Measurements from ENCODE around the gene PRKACA.

DNA sequence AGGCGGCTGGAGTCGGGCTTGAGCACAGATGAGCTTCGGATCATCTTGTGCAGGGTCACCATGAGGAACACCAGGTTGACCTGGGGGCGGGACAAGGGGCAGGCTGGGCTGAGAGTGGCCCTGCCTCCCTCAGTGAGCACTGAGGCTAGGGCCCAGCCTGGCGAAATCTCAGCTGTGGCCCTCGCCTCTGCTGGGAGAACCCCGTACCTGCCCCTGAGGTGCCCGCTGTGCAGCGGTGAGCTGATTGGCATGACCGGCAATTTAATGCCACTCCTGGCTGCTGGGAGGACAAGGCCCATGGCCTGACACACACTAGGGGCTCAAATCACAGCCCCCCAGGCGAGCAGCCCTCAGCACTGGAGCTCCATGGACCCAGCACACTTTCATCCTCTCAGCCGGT, 38.6 kb upstream of the PRKACA start:
- no peak for TF ChIP-seq SPI1 (IDR thresholded peaks at IDR 0.05; ENCODE audit: borderline replicate concordance, low read depth)
- TF ChIP-seq, protein P1, sequence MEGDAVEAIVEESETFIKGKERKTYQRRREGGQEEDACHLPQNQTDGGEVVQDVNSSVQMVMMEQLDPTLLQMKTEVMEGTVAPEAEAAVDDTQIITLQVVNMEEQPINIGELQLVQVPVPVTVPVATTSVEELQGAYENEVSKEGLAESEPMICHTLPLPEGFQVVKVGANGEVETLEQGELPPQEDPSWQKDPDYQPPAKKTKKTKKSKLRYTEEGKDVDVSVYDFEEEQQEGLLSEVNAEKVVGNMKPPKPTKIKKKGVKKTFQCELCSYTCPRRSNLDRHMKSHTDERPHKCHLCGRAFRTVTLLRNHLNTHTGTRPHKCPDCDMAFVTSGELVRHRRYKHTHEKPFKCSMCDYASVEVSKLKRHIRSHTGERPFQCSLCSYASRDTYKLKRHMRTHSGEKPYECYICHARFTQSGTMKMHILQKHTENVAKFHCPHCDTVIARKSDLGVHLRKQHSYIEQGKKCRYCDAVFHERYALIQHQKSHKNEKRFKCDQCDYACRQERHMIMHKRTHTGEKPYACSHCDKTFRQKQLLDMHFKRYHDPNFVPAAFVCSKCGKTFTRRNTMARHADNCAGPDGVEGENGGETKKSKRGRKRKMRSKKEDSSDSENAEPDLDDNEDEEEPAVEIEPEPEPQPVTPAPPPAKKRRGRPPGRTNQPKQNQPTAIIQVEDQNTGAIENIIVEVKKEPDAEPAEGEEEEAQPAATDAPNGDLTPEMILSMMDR (IDR thresholded peaks at IDR 0.05; ENCODE audit: insufficient read depth, low read length) = no peak
- no peak for TF ChIP-seq POLR2AphosphoS5 (IDR thresholded peaks at IDR 0.05; ENCODE audit: low read depth)
- TF ChIP-seq, protein P2, sequence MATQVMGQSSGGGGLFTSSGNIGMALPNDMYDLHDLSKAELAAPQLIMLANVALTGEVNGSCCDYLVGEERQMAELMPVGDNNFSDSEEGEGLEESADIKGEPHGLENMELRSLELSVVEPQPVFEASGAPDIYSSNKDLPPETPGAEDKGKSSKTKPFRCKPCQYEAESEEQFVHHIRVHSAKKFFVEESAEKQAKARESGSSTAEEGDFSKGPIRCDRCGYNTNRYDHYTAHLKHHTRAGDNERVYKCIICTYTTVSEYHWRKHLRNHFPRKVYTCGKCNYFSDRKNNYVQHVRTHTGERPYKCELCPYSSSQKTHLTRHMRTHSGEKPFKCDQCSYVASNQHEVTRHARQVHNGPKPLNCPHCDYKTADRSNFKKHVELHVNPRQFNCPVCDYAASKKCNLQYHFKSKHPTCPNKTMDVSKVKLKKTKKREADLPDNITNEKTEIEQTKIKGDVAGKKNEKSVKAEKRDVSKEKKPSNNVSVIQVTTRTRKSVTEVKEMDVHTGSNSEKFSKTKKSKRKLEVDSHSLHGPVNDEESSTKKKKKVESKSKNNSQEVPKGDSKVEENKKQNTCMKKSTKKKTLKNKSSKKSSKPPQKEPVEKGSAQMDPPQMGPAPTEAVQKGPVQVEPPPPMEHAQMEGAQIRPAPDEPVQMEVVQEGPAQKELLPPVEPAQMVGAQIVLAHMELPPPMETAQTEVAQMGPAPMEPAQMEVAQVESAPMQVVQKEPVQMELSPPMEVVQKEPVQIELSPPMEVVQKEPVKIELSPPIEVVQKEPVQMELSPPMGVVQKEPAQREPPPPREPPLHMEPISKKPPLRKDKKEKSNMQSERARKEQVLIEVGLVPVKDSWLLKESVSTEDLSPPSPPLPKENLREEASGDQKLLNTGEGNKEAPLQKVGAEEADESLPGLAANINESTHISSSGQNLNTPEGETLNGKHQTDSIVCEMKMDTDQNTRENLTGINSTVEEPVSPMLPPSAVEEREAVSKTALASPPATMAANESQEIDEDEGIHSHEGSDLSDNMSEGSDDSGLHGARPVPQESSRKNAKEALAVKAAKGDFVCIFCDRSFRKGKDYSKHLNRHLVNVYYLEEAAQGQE (IDR thresholded peaks at IDR 0.05; ENCODE audit: insufficient replicate concordance, low read depth) = no peak

Measured in HL-60 (cell line).